Measurements from ENCODE around the gene UBE2E1.

Gene UBE2E1

DNA sequence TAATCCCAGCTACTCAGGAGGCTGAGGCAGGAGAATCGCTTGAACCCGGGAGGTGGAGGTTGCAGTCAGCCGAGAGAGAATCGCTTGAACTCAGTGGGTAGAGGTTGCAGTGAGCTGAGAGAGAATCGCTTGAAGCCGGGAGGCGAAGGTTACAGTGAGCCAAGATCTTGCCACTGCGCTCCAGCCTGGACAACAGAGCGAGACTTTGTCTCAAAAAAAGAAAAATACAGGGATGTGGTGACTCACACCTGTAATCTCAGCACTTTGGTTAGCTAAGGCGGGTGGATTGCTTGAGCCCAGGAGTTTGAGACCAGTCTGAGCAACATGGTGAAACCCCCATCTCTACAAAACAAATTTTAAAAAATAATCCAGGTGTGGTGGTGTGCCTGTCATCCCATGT lies 26.8 kb downstream of the UBE2E1 start:
- TF ChIP-seq, protein P1, sequence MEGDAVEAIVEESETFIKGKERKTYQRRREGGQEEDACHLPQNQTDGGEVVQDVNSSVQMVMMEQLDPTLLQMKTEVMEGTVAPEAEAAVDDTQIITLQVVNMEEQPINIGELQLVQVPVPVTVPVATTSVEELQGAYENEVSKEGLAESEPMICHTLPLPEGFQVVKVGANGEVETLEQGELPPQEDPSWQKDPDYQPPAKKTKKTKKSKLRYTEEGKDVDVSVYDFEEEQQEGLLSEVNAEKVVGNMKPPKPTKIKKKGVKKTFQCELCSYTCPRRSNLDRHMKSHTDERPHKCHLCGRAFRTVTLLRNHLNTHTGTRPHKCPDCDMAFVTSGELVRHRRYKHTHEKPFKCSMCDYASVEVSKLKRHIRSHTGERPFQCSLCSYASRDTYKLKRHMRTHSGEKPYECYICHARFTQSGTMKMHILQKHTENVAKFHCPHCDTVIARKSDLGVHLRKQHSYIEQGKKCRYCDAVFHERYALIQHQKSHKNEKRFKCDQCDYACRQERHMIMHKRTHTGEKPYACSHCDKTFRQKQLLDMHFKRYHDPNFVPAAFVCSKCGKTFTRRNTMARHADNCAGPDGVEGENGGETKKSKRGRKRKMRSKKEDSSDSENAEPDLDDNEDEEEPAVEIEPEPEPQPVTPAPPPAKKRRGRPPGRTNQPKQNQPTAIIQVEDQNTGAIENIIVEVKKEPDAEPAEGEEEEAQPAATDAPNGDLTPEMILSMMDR (IDR thresholded peaks at IDR 0.05), result no peak
- Histone ChIP-seq H3K4me3 (no peak overlapping the region), H3K27me3 (no peaks in the 10 kb centered on the region), H3K36me3 (no peaks in the 10 kb centered on the region), H3K9me3 (no peaks in the 10 kb centered on the region), H3K27ac (no peak overlapping the region), H3K4me1 (peaks cover 0 to 45% (median 9%) of the 10 kb centered on the region in 4 donors)
- intact Hi-C loops (cut with DNase I; ENCODE audit: low total_unique reads), result no loop called here
- no peak for DNase-seq

- intact Hi-C loops (cut with DNase I; ENCODE audit: low total_unique reads), result no loop called here
- peaks cover 0 to 44% (median 12%) of the 10 kb centered on the region in 4 donors for H3K4me1 ChIP-seq
These were observed 28.5 kb downstream of the UBE2E1 start for GRCh38 chr3:23834082-23834870.

GRCh38 chr3:23835087-23835486 lies 29.3 kb downstream of the UBE2E1 start:
- Histone ChIP-seq H3K36me3 (no peaks in the 10 kb centered on the region), H3K9me3 (no peaks in the 10 kb centered on the region), H3K27ac (no peak overlapping the region), H3K27me3 (no peaks in the 10 kb centered on the region), H3K4me3 (no peak overlapping the region), H3K4me1 (peaks cover 0 to 37% (median 12%) of the 10 kb centered on the region in 4 donors)
- intact Hi-C loops (cut with DNase I; ENCODE audit: low total_unique reads), result no loop called here
- no peak for DNase-seq
- TF ChIP-seq, protein P1 (IDR thresholded peaks at IDR 0.05), result no peak

More at GRCh38 chr3:23834082-23834870, 28.5 kb downstream of the UBE2E1 start:
- no peak overlapping the region for H3K27ac ChIP-seq
- no peak for DNase-seq
- H3K27me3 ChIP-seq, result no peaks in the 10 kb centered on the region
- no peaks in the 10 kb centered on the region for H3K9me3 ChIP-seq
- H3K36me3 ChIP-seq, result no peaks in the 10 kb centered on the region
- TF ChIP-seq, protein P1 (IDR thresholded peaks at IDR 0.05), result no peak
- H3K4me3 ChIP-seq, result no peak overlapping the region

- Histone ChIP-seq H3K9me3 (no peaks in the 10 kb centered on the region), H3K36me3 (no peaks in the 10 kb centered on the region), H3K27ac (no peak overlapping the region), H3K4me1 (peaks cover 0 to 34% (median 12%) of the 10 kb centered on the region in 4 donors), H3K4me3 (no peak overlapping the region), H3K27me3 (no peaks in the 10 kb centered on the region)
- intact Hi-C loops (cut with DNase I; ENCODE audit: low total_unique reads), result no loop called here
- TF ChIP-seq, protein P1 (IDR thresholded peaks at IDR 0.05), result no peak
- DNase-seq, result no peak
These were observed 30.0 kb downstream of the UBE2E1 start for GRCh38 chr3:23835802-23836201.

GRCh38 chr3:23836536-23837230 lies 30.9 kb downstream of the UBE2E1 start:
- no peaks in the 10 kb centered on the region for H3K36me3 ChIP-seq
- TF ChIP-seq, protein P1 (IDR thresholded peaks at IDR 0.05), result no peak
- H3K9me3 ChIP-seq, result no peaks in the 10 kb centered on the region
- intact Hi-C loops (cut with DNase I; ENCODE audit: low total_unique reads), result no loop called here
- H3K27me3 ChIP-seq, result no peaks in the 10 kb centered on the region
- H3K27ac ChIP-seq, result no peak overlapping the region
- no peak for DNase-seq
- no peak overlapping the region for H3K4me3 ChIP-seq
- H3K4me1 ChIP-seq, result peaks cover 0 to 26% (median 12%) of the 10 kb centered on the region in 4 donors
